ENCODE results near the gene POP4.

DNA sequence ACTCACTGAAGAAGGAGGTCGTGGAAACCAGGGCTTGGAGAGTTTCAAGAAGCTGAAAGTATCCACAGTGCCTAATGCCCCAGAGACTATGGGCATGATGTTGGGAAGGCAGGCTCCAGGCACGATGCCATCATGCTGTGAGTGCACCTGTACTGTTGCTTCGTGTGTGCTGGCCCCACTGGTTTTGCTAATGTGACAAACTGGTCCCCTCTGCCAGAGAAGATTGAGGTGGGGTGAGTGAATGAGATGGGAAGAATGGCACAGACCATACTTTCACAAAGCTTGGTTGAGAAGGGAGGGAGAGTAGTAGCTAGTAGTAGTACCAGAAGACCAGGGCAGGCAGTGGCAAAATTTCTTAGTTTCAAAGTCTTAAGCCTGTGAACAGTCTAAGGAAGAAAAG is 19.0 kb upstream of the POP4 start:
- no peak for TF ChIP-seq EZH2 (IDR thresholded peaks at IDR 0.05; ENCODE audit: borderline replicate concordance, low read length)
- TF ChIP-seq, protein P1, sequence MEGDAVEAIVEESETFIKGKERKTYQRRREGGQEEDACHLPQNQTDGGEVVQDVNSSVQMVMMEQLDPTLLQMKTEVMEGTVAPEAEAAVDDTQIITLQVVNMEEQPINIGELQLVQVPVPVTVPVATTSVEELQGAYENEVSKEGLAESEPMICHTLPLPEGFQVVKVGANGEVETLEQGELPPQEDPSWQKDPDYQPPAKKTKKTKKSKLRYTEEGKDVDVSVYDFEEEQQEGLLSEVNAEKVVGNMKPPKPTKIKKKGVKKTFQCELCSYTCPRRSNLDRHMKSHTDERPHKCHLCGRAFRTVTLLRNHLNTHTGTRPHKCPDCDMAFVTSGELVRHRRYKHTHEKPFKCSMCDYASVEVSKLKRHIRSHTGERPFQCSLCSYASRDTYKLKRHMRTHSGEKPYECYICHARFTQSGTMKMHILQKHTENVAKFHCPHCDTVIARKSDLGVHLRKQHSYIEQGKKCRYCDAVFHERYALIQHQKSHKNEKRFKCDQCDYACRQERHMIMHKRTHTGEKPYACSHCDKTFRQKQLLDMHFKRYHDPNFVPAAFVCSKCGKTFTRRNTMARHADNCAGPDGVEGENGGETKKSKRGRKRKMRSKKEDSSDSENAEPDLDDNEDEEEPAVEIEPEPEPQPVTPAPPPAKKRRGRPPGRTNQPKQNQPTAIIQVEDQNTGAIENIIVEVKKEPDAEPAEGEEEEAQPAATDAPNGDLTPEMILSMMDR (IDR thresholded peaks at IDR 0.05; ENCODE audit: low read length) = no peak
